Sciatic nerve (tissue), 2 donors: Measurements from ENCODE around the gene KRT74. TPM values are rescaled to one million over a fixed set of nuclear protein-coding genes. Genes with fewer than 3 reads are reported as not detected.
"Not testable (repeated sequence)": the region's sequence is repeated elsewhere in the genome, so short reads cannot be mapped to it uniquely, and the experiment has no call there.

Experiments used
- ATAC-seq: fragments of 200-7000 bp; cut with Tn5 transposase; one replicate; pipeline ENCODE4 v1.9.1; 2020; ENCODE audit warnings: mild to moderate bottlenecking, moderate library complexity
- DNase-seq: peaks from one replicate; pipeline ENCODE4 v3.0.0-alpha.2; 2020; ENCODE audit warnings: low spot score
- intact Hi-C: fragments of 100-400 bp; cut with DNase I; formaldehyde crosslinking; loops from one replicate; pipeline ENCODE4 v1.14.2; 2022
- total RNA-seq: library from RNA; stranded (reverse); fragmentation: NEBNext Ultra II Directional; extraction: Animal tissue kit (Norgen Biotek cat#: 25700); gene quantifications from one replicate; pipeline ENCODE4 v1.2.1, GENCODE V29; 2021
- donor health status: DM: no; HTN: no; CAD: no.
- donor health status: DM: no; HTN: no; CAD: no.

KRT74 gene
- total RNA-seq, 1 donor from 2014 or later, result not detected

- intact Hi-C loops, result no loop called here
- ATAC-seq (no peak), DNase-seq (no peak)
Measured at GRCh38 chr12:52605542-52605941, 31.9 kb upstream of the KRT74 start.

- intact Hi-C loops, result no loop called here
- no peak for ATAC-seq
- no peak for DNase-seq
Measured at GRCh38 chr12:52604859-52605258, 31.2 kb upstream of the KRT74 start.

- no peak for ATAC-seq
- intact Hi-C loops, result no loop called here
- no peak for DNase-seq
Measured at GRCh38 chr12:52603314-52603713, 29.7 kb upstream of the KRT74 start.

- intact Hi-C loops, result no loop called here
- no peak for ATAC-seq
- DNase-seq, result no peak
Measured at GRCh38 chr12:52602552-52602951, 28.9 kb upstream of the KRT74 start.

GRCh38 chr12:52601671-52602070, 28.0 kb upstream of the KRT74 start:
- intact Hi-C loops, result no loop called here
- ATAC-seq (no peak), DNase-seq (no peak)

GRCh38 chr12:52600941-52601481, 27.4 kb upstream of the KRT74 start, which contains the start of gene KRT72:
Gene KRT72, minus strand, starts transcription at chr12:52601463. Its CDS starts 11 bp downstream, at chr12:52601452.
- intact Hi-C loops, result no loop called here
- ATAC-seq (no peak), DNase-seq (no peak)

GRCh38 chr12:52600475-52600874, 26.8 kb upstream of the KRT74 start:
- intact Hi-C loops, result no loop called here
- DNase-seq (no peak), ATAC-seq (no peak)

- intact Hi-C loops, result no loop called here
- no peak for ATAC-seq
- no peak for DNase-seq
Measured at GRCh38 chr12:52600071-52600470, 26.4 kb upstream of the KRT74 start.

GRCh38 chr12:52598966-52599365, 25.3 kb upstream of the KRT74 start:
- no peak for ATAC-seq
- peak; percentile 17 for DNase-seq
- intact Hi-C loops, result no loop called here

- intact Hi-C loops, DNase-seq, ATAC-seq: not testable (repeated sequence)
Measured at GRCh38 chr12:52594237-52594636, 20.6 kb upstream of the KRT74 start.

- intact Hi-C loops, result no loop called here
- ATAC-seq (no peak), DNase-seq (peak; percentile 53)
Measured at GRCh38 chr12:52591521-52591920, 17.9 kb upstream of the KRT74 start.

- peak; percentile 17 for DNase-seq
- ATAC-seq, result no peak
Measured at GRCh38 chr12:52590021-52590420, 16.4 kb upstream of the KRT74 start.

GRCh38 chr12:52587563-52587962, 13.9 kb upstream of the KRT74 start:
- DNase-seq (peak; percentile 42), ATAC-seq (no peak)
- intact Hi-C loops, result no loop called here

More at GRCh38 chr12:52590021-52590420, 16.4 kb upstream of the KRT74 start:
- intact Hi-C loops, result no loop called here

- DNase-seq, result peak; percentile 37
- ATAC-seq, result no peak
- intact Hi-C loops, result no loop called here
Measured at GRCh38 chr12:52585946-52586345, 12.3 kb upstream of the KRT74 start.

- intact Hi-C loops, result no loop called here
- ATAC-seq (no peak), DNase-seq (peak; percentile 13)
Measured at GRCh38 chr12:52585066-52585465, 11.4 kb upstream of the KRT74 start.

- DNase-seq (peak; percentile 39), ATAC-seq (no peak)
- intact Hi-C loops, result loop anchor here (5.0 kb wide), 1 partner anchor 293 kb away; no protein-coding TSS in a partner anchor
Measured at GRCh38 chr12:52584156-52584682, 10.6 kb upstream of the KRT74 start.

GRCh38 chr12:52582971-52583456, 9.4 kb upstream of the KRT74 start:
- ATAC-seq (peak; percentile 82), DNase-seq (peak; percentile 67)
- intact Hi-C loops, result loop anchor here (5.0 kb wide), 1 partner anchor 294 kb away; no protein-coding TSS in a partner anchor

GRCh38 chr12:52582486-52582885, 8.8 kb upstream of the KRT74 start:
- ATAC-seq (no peak), DNase-seq (peak; percentile 27)
- intact Hi-C loops, result loop anchor here (5.0 kb wide), 1 partner anchor 295 kb away; no protein-coding TSS in a partner anchor

GRCh38 chr12:52581481-52581880, 7.8 kb upstream of the KRT74 start:
- DNase-seq, result peak; percentile 50
- ATAC-seq, result no peak

GRCh38 chr12:52581066-52581465, 7.4 kb upstream of the KRT74 start:
- no peak for ATAC-seq
- peak; percentile 34 for DNase-seq
- intact Hi-C loops, result loop anchor here (5.0 kb wide), 1 partner anchor 296 kb away; no protein-coding TSS in a partner anchor

More at GRCh38 chr12:52581481-52581880, 7.8 kb upstream of the KRT74 start:
- intact Hi-C loops, result loop anchor here (5.0 kb wide), 1 partner anchor 296 kb away; no protein-coding TSS in a partner anchor
